ENCODE measurements around the gene CCDC150. TPM values are rescaled to one million over a fixed set of nuclear protein-coding genes. Genes with fewer than 3 reads are reported as not detected.

The CCDC150 gene
- total RNA-seq, 2 experiments from 2014 or later: 29.7 to 40.8 TPM

DNA sequence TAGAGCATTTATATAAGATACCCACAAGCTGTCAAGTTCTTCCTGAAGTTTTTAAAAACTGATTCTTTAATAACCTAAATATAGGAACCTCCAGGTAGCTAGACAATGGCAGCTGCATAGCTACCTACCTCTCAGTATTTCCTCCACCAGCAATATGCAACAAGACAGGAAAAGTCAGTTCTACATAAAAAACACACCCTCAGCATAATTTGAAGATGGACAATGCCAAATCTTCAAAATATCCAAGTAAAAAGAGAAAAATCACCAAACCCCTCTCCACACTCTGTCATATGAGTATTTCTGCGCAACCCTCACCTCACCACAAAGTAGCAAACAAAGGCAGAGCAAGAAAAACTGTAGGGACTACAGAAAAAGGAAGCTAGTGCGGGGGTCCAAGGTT, 108.6 kb downstream of the CCDC150 start:
- Histone ChIP-seq H3K36me3 (ENCODE audit: insufficient read depth, low read length) (no peaks in the 10 kb centered on the region), H3K79me2 (ENCODE audit: insufficient read depth, low read depth, low read length) (no peaks in the 10 kb centered on the region), H3K27ac (ENCODE audit: low read depth, low read length, poor library complexity, severe bottlenecking) (no peak overlapping the region), H3K4me2 (ENCODE audit: low read length) (no peak overlapping the region), H3K9me2 (ENCODE audit: insufficient read depth, low read length) (no peaks in the 10 kb centered on the region), H3K4me1 (ENCODE audit: insufficient read depth, low read length, poor library complexity, severe bottlenecking) (peaks cover 8% of the 10 kb centered on the region), H4K20me1 (ENCODE audit: insufficient read depth, low read length) (no peaks in the 10 kb centered on the region), H2AFZ (ENCODE audit: low read length) (no peak overlapping the region), H3K9me3 (ENCODE audit: low read length) (no peaks in the 10 kb centered on the region), H3K4me3 (ENCODE audit: low read depth, low read length, poor library complexity, severe bottlenecking) (no peak overlapping the region)
- DNase-seq (ENCODE audit: low spot score): no peak
- intact Hi-C loops (cut with micrococcal nuclease; ENCODE audit: unreplicated experiment): no loop called here
- no TSS peak for BruUV-seq (replicated peaks)
- TF ChIP-seq CTCF (conservative IDR thresholded peaks at IDR 0.05; ENCODE audit: low read length) (no peak), EZH2phosphoT487 (IDR thresholded peaks at IDR 0.05; ENCODE audit: borderline replicate concordance, low read depth, low read length) (no peak)
- ChIA-PET CTCF (ENCODE audit: unreplicated experiment) (no interaction called here), POLR2A (interaction anchor here (0.7 to 1.5 kb wide), 3 partner anchors 19 to 51 kb away, joined by 3 read pairs; partner anchors contain the start of gene GTF3C3)

DNA sequence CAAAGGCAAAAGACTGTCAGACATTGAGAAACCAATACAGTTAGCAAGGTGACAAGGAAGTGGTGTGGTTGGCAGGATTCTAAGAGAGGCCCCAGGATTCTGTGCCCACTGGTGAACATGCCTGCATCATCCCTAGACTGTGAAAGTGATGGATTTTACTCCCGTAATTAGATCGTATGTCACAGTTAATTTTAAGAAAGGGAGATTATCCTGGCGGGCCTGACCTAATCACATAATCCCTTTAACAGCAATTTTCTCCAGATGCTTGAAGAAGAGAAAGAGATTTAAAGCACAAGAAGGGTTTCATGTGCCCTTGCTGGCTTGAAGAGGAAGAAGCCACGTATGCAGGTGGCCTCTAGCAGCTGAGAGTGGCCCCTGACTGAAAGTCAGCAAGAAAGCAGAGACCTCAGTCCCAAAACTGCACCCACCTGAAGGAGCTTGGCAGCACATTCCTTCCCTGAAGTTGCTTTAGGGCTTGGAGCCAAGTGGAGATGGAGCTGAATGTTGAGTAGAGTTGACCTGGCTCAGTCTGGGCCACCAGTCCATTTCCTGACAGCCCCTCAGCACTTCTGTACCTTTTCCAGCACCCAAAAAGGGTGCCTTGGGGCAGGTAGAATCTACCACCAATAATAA, 110.9 kb downstream of the CCDC150 start:
- Histone ChIP-seq H3K4me1 (ENCODE audit: insufficient read depth, low read length, poor library complexity, severe bottlenecking) (peaks cover 8% of the 10 kb centered on the region), H3K9me3 (ENCODE audit: low read length) (no peaks in the 10 kb centered on the region), H3K4me2 (ENCODE audit: low read length) (no peak overlapping the region), H3K4me3 (ENCODE audit: low read depth, low read length, poor library complexity, severe bottlenecking) (no peak overlapping the region), H2AFZ (ENCODE audit: low read length) (no peak overlapping the region), H3K79me2 (ENCODE audit: insufficient read depth, low read depth, low read length) (no peaks in the 10 kb centered on the region), H3K9me2 (ENCODE audit: insufficient read depth, low read length) (no peaks in the 10 kb centered on the region), H3K27ac (ENCODE audit: low read depth, low read length, poor library complexity, severe bottlenecking) (no peak overlapping the region), H3K36me3 (ENCODE audit: insufficient read depth, low read length) (no peaks in the 10 kb centered on the region), H4K20me1 (ENCODE audit: insufficient read depth, low read length) (no peaks in the 10 kb centered on the region)
- TF ChIP-seq CTCF (conservative IDR thresholded peaks at IDR 0.05; ENCODE audit: low read length): no peak
- TF ChIP-seq EZH2phosphoT487 (IDR thresholded peaks at IDR 0.05; ENCODE audit: borderline replicate concordance, low read depth, low read length): no peak
- DNase-seq (ENCODE audit: low spot score): no peak
- intact Hi-C loops (cut with micrococcal nuclease; ENCODE audit: unreplicated experiment): loop anchor here (5.0 kb wide), 2 partner anchors 627 to 1027 kb away; no protein-coding TSS in a partner anchor
- ChIA-PET POLR2A (no interaction called here), CTCF (ENCODE audit: unreplicated experiment) (interaction anchor here (0.7 to 1.0 kb wide), 3 partner anchors 10 to 673 kb away, joined by 3 to 4 read pairs (median 4); partner anchors contain the start of gene GTF3C3)
- BruUV-seq (replicated peaks): no TSS peak

All from OCI-LY7 (cell line).